OCI-LY3 (cell line): ENCODE measurements around the gene SPOP.

Source experiments
- H2AFZ ChIP-seq: fragments of 200-600, 300-600 bp; shearing (Covaris generic); 2 replicates; pipeline ENCODE4 v1.6.0; 2014; ENCODE audit warnings: antibody characterized with exemption, low read depth, low read length
- H3K27ac ChIP-seq: fragments of 200-600, 300-600 bp; sonication (generic); 2 replicates; pipeline ENCODE4 v1.5.1; 2014; ENCODE audit warnings: mild to moderate bottlenecking, low read length, moderate library complexity, mixed read lengths
- H3K27me3 ChIP-seq: fragments of 200-600, 300-600 bp; sonication (generic); 2 replicates; pipeline ENCODE4 v1.6.1; 2014; ENCODE audit warnings: low read depth, low read length, mixed read lengths
- H3K36me3 ChIP-seq: fragments of 200-600, 300-600 bp; sonication (generic); replicated peaks from 2 replicates; pipeline ENCODE3; 2014; ENCODE audit warnings: low read depth, low read length, mixed read lengths
- H3K4me1 ChIP-seq: fragments of 300-600, 200-600 bp; sonication (generic); 2 replicates; pipeline ENCODE4 v1.6.1; 2014; ENCODE audit warnings: low read length, mixed read lengths
- H3K4me2 ChIP-seq: fragments of 200-600, 300-600 bp; sonication (generic); 2 replicates; pipeline ENCODE4 v1.6.1; 2014; ENCODE audit warnings: low read length, mixed read lengths
- H3K4me3 ChIP-seq: fragments of 300-600, 200-600 bp; sonication (generic); 2 replicates; pipeline ENCODE4 v1.5.1; 2014; ENCODE audit warnings: antibody characterized with exemption, mild to moderate bottlenecking, low read length, moderate library complexity
- H3K79me2 ChIP-seq: fragments of 300-600, 200-600 bp; shearing (Covaris generic); 2 replicates; pipeline ENCODE4 v1.6.1; 2014; ENCODE audit warnings: mild to moderate bottlenecking, low read length, mixed read lengths
- H3K9ac ChIP-seq: fragments of 300-600, 200-600 bp; shearing (Covaris generic); 2 replicates; pipeline ENCODE4 v1.6.0; 2014; ENCODE audit warnings: mild to moderate bottlenecking, low read length, moderate library complexity
- H3K9me3 ChIP-seq: fragments of 200-600, 300-600 bp; shearing (Covaris generic); 2 replicates; pipeline ENCODE4 v1.6.1; 2014; ENCODE audit warnings: low read length, mixed read lengths; ENCODE audit not compliant: insufficient read depth
- H4K20me1 ChIP-seq: fragments of 200-600, 300-600 bp; sonication (generic); 2 replicates; pipeline ENCODE4 v1.6.1; 2016; ENCODE audit warnings: low read length, mixed read lengths; ENCODE audit not compliant: insufficient read depth
- CTCF ChIP-seq: fragments of 200-600, 300-600 bp; sonication (generic); IDR thresholded peaks from 2 replicates; pipeline ENCODE4 v1.5.1; 2014; ENCODE audit warnings: antibody characterized with exemption, low read length, low read depth
- EZH2phosphoT487 ChIP-seq: fragments of 200-600 bp; shearing (Covaris generic); IDR thresholded peaks from 2 replicates; pipeline ENCODE4 v1.6.1; 2018; ENCODE audit warnings: antibody characterized with exemption, mixed run types, low read depth

Gene SPOP

GRCh38 chr17:49603238-49603637 lies 74.7 kb downstream of the SPOP start:
- no peak overlapping the region for H3K4me2 ChIP-seq
- H4K20me1 ChIP-seq, result no peaks in the 10 kb centered on the region
- no peaks in the 10 kb centered on the region for H3K4me1 ChIP-seq
- no peak overlapping the region for H3K4me3 ChIP-seq
- no peaks in the 10 kb centered on the region for H3K79me2 ChIP-seq
- H2AFZ ChIP-seq, result no peak overlapping the region
- TF ChIP-seq EZH2phosphoT487, result no peak
- no peak for TF ChIP-seq CTCF
- H3K9me3 ChIP-seq, result no peaks in the 10 kb centered on the region
- H3K27ac ChIP-seq, result no peak overlapping the region
- H3K27me3 ChIP-seq, result no peaks in the 10 kb centered on the region
- H3K9ac ChIP-seq, result no peak overlapping the region
- H3K36me3 ChIP-seq, result peaks cover 49% of the 10 kb centered on the region

DNA sequence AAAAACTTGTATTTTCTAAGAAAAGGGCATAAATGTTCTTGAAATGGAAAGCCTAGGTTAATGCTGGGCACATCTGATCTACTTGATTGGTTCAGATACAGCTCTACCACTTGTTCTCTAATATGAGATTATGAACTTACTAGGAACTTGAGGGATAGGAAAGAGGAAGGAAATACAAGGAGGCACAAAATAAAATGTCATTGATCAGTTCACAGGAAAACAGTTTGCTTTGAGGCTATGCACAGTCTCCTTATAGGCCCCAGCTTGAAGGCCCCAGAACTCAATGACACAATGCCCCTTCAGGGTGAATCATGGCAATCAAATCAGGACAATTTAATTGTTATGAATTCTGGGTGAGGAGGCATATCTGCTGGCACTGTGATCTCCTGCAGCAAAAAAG lies 75.1 kb downstream of the SPOP start:
- Histone ChIP-seq H3K36me3 (peaks cover 50% of the 10 kb centered on the region), H3K79me2 (no peaks in the 10 kb centered on the region), H3K4me3 (no peak overlapping the region), H3K27ac (no peak overlapping the region), H3K9ac (no peak overlapping the region), H4K20me1 (no peaks in the 10 kb centered on the region), H3K9me3 (no peaks in the 10 kb centered on the region), H3K27me3 (no peaks in the 10 kb centered on the region), H3K4me2 (no peak overlapping the region), H2AFZ (no peak overlapping the region), H3K4me1 (no peaks in the 10 kb centered on the region)
- TF ChIP-seq EZH2phosphoT487 (no peak), CTCF (no peak)

- no peak overlapping the region for H3K4me2 ChIP-seq
- H3K27ac ChIP-seq, result no peak overlapping the region
- no peaks in the 10 kb centered on the region for H4K20me1 ChIP-seq
- no peaks in the 10 kb centered on the region for H3K4me1 ChIP-seq
- H3K27me3 ChIP-seq, result no peaks in the 10 kb centered on the region
- H3K36me3 ChIP-seq, result peaks cover 53% of the 10 kb centered on the region
- no peak overlapping the region for H3K4me3 ChIP-seq
- H3K79me2 ChIP-seq, result no peaks in the 10 kb centered on the region
- no peaks in the 10 kb centered on the region for H3K9me3 ChIP-seq
- TF ChIP-seq EZH2phosphoT487 (no peak), CTCF (no peak)
- H2AFZ ChIP-seq, result no peak overlapping the region
- no peak overlapping the region for H3K9ac ChIP-seq
Observed at GRCh38 chr17:49600949-49601348, 76.9 kb downstream of the SPOP start.

- H3K4me2 ChIP-seq, result no peak overlapping the region
- H3K27me3 ChIP-seq, result no peaks in the 10 kb centered on the region
- H3K9ac ChIP-seq, result no peak overlapping the region
- no peaks in the 10 kb centered on the region for H3K4me1 ChIP-seq
- H3K79me2 ChIP-seq, result no peaks in the 10 kb centered on the region
- peaks cover 41% of the 10 kb centered on the region for H3K36me3 ChIP-seq
- no peak overlapping the region for H3K27ac ChIP-seq
- TF ChIP-seq CTCF (no peak), EZH2phosphoT487 (no peak)
- no peak overlapping the region for H3K4me3 ChIP-seq
- H4K20me1 ChIP-seq, result no peaks in the 10 kb centered on the region
- H2AFZ ChIP-seq, result no peak overlapping the region
- H3K9me3 ChIP-seq, result no peaks in the 10 kb centered on the region
Observed at GRCh38 chr17:49598918-49599317, 79.0 kb downstream of the SPOP start.
